Measurements from ENCODE around the gene DTNB.

Gene DTNB

DNA sequence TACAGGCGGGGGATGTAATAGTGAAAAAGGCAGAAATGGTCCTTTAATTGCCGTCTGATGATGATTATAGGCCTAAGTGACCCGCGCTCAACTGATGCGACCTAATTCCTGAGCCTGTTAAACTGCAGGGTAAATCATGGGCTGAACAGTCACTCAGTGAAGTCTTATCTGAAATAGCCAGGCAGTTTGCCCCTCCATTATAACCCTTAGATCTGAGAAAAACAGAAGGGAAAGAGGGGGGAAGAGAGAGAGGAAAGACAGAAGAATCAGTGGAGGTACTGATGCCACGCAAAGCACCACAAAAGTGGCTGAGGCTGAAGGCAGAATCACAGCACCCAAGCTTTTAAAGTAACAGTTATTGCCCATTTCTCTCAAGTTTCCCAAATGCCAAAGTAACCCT, 258.6 kb downstream of the DTNB start:
- TF ChIP-seq TAF1 (IDR thresholded peaks at IDR 0.05; ENCODE audit: borderline replicate concordance, insufficient read depth, low read length) = no peak
- TF ChIP-seq, protein P1, sequence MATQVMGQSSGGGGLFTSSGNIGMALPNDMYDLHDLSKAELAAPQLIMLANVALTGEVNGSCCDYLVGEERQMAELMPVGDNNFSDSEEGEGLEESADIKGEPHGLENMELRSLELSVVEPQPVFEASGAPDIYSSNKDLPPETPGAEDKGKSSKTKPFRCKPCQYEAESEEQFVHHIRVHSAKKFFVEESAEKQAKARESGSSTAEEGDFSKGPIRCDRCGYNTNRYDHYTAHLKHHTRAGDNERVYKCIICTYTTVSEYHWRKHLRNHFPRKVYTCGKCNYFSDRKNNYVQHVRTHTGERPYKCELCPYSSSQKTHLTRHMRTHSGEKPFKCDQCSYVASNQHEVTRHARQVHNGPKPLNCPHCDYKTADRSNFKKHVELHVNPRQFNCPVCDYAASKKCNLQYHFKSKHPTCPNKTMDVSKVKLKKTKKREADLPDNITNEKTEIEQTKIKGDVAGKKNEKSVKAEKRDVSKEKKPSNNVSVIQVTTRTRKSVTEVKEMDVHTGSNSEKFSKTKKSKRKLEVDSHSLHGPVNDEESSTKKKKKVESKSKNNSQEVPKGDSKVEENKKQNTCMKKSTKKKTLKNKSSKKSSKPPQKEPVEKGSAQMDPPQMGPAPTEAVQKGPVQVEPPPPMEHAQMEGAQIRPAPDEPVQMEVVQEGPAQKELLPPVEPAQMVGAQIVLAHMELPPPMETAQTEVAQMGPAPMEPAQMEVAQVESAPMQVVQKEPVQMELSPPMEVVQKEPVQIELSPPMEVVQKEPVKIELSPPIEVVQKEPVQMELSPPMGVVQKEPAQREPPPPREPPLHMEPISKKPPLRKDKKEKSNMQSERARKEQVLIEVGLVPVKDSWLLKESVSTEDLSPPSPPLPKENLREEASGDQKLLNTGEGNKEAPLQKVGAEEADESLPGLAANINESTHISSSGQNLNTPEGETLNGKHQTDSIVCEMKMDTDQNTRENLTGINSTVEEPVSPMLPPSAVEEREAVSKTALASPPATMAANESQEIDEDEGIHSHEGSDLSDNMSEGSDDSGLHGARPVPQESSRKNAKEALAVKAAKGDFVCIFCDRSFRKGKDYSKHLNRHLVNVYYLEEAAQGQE (IDR thresholded peaks at IDR 0.05; ENCODE audit: insufficient read depth in 1 of 2, low read depth in 2 of 2, low read length in 2 of 2) = no peak
- TF ChIP-seq POLR2AphosphoS5 (IDR thresholded peaks at IDR 0.05; ENCODE audit: low read depth, low read length) = no peak
- no peak for TF ChIP-seq SIN3A (IDR thresholded peaks at IDR 0.05; ENCODE audit: borderline replicate concordance, insufficient read depth, low read length)
- no peak for TF ChIP-seq FOXP2 (optimal IDR thresholded peaks at IDR 0.05; ENCODE audit: borderline replicate concordance, extremely low read depth, extremely low read length, insufficient read depth)

DNA sequence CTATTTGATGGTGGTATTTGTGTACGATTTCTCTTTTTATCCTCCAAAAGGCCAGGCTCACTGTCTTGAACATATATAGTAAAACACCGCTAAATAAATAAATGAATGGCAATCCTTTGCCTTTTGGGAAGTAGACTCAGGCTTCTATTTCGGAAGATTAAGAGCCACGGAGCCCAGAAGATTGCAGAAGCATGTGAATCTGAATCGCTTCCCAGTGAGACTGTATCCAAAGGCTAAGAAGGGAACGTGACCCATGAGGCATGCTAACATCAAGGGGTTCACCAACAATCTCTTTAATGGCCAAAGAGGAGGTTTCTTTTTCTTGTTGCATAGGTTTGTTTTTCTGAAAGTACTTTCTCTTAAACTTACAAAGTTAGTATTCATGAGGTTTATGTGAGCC, 261.6 kb downstream of the DTNB start:
- TF ChIP-seq, protein P1 (IDR thresholded peaks at IDR 0.05; ENCODE audit: insufficient read depth in 1 of 2, low read depth in 2 of 2, low read length in 2 of 2) = no peak
- TF ChIP-seq TAF1 (IDR thresholded peaks at IDR 0.05; ENCODE audit: borderline replicate concordance, insufficient read depth, low read length) (no peak), SIN3A (IDR thresholded peaks at IDR 0.05; ENCODE audit: borderline replicate concordance, insufficient read depth, low read length) (no peak), FOXP2 (optimal IDR thresholded peaks at IDR 0.05; ENCODE audit: borderline replicate concordance, extremely low read depth, extremely low read length, insufficient read depth) (no peak), POLR2AphosphoS5 (IDR thresholded peaks at IDR 0.05; ENCODE audit: low read depth, low read length) (no peak)

DNA sequence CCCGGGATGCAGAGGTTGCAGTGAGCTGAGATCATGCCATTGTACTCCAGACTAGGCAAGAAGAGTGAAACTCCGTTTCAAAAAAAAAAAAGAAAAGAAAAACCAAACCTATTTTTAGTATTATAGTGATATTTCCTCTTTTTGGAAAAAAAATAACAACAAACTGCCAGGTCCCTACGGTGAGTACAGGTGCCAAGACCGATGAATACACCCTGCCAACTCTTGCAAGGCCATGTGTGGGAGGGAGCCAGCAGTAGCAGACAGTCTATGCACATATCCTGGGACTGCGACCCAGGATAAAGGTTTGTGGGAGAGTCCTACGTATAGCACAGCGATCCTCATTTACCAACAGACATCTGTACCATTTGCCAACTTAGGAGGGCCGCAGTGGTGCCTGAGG, 262.1 kb downstream of the DTNB start:
- TF ChIP-seq, protein P1 (IDR thresholded peaks at IDR 0.05; ENCODE audit: insufficient read depth in 1 of 2, low read depth in 2 of 2, low read length in 2 of 2) = no peak
- TF ChIP-seq TAF1 (IDR thresholded peaks at IDR 0.05; ENCODE audit: borderline replicate concordance, insufficient read depth, low read length) = no peak
- TF ChIP-seq POLR2AphosphoS5 (IDR thresholded peaks at IDR 0.05; ENCODE audit: low read depth, low read length) = no peak
- no peak for TF ChIP-seq SIN3A (IDR thresholded peaks at IDR 0.05; ENCODE audit: borderline replicate concordance, insufficient read depth, low read length)
- no peak for TF ChIP-seq FOXP2 (optimal IDR thresholded peaks at IDR 0.05; ENCODE audit: borderline replicate concordance, extremely low read depth, extremely low read length, insufficient read depth)

DNA sequence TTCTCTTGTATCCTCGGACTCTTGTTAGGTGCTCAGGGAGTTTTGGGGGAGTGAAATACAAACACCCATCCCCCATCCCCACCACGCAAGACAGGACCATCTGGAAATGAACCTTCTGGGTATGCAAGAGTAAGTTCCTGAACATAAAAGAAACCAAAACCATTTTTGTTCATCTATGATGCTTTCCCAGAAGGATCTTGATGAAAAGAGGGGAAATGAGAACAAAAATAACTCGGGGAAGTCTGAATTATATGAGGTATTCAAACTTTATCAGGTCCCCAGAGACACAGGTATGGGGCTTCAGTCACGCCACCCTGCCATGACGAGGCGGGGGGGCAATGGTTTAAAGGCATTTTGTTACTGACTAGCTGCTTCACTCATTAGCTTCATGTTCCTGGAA, 263.0 kb downstream of the DTNB start:
- no peak for TF ChIP-seq POLR2AphosphoS5 (IDR thresholded peaks at IDR 0.05; ENCODE audit: low read depth, low read length)
- no peak for TF ChIP-seq TAF1 (IDR thresholded peaks at IDR 0.05; ENCODE audit: borderline replicate concordance, insufficient read depth, low read length)
- TF ChIP-seq, protein P1 (IDR thresholded peaks at IDR 0.05; ENCODE audit: insufficient read depth in 1 of 2, low read depth in 2 of 2, low read length in 2 of 2) = no peak

DNA sequence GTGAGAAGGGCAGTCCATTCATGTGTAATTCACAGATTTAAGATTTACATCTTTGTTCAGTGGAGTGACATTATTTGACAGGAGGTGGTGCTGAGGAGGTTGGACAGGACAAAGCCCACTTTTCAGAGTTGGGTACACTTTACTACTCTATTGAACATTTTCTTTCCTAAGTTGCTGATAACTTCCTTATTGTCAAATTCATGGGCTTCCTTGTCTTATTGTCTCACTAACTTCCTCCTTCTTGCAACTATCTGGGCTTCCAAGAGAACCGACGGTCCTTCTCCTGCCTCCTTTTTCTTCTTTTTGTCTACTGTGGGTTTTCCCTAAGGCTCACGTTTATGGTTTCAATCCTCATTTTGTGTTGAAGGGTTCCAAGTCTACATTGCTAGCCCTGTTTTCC, 263.9 kb downstream of the DTNB start:
- TF ChIP-seq SIN3A (IDR thresholded peaks at IDR 0.05; ENCODE audit: borderline replicate concordance, insufficient read depth, low read length) (no peak), TAF1 (IDR thresholded peaks at IDR 0.05; ENCODE audit: borderline replicate concordance, insufficient read depth, low read length) (no peak), POLR2AphosphoS5 (IDR thresholded peaks at IDR 0.05; ENCODE audit: low read depth, low read length) (no peak), FOXP2 (optimal IDR thresholded peaks at IDR 0.05; ENCODE audit: borderline replicate concordance, extremely low read depth, extremely low read length, insufficient read depth) (no peak)
- TF ChIP-seq, protein P1 (IDR thresholded peaks at IDR 0.05; ENCODE audit: insufficient read depth in 1 of 2, low read depth in 2 of 2, low read length in 2 of 2) = no peak

Data from PFSK-1 (cell line).